Mesendoderm (in vitro differentiated cells): ENCODE data around the gene R3HDM1.

ENCODE experiments used
- DNase-seq: peaks from one replicate; pipeline ENCODE4 v3.0.0; 2013
- H2AK5ac ChIP-seq: 2 replicates; pipeline ENCODE4 v1.6.1; 2013; ENCODE audit warnings: low read length, inconsistent platforms
- H2BK120ac ChIP-seq: 2 replicates; pipeline ENCODE4 v1.6.1; 2013; ENCODE audit warnings: low read depth, mild to moderate bottlenecking, low read length, moderate library complexity, mixed read lengths
- H2BK15ac ChIP-seq: replicated peaks from 2 replicates; pipeline ENCODE4 v1.6.1; 2013; ENCODE audit warnings: low read depth, mild to moderate bottlenecking, moderate library complexity
- H2BK5ac ChIP-seq: 2 replicates; pipeline ENCODE4 v1.6.1; 2013; ENCODE audit warnings: low read length, inconsistent platforms
- H3K18ac ChIP-seq: 2 replicates; pipeline ENCODE4 v1.6.1; 2013; ENCODE audit warnings: mild to moderate bottlenecking, low read length, mixed read lengths
- H3K23ac ChIP-seq: one replicate; pipeline ENCODE4 v1.6.1; 2013; ENCODE audit warnings: low read length
- H3K27ac ChIP-seq: 2 replicates; pipeline ENCODE4 v1.5.1; 2013; ENCODE audit warnings: low read depth, mild to moderate bottlenecking, inconsistent platforms, low read length, moderate library complexity
- H3K27me3 ChIP-seq: 2 replicates; pipeline ENCODE4 v1.6.1; 2013; ENCODE audit warnings: low read length, control low read depth, mild to moderate bottlenecking, inconsistent platforms; ENCODE audit not compliant: insufficient read depth, poor library complexity
- H3K36me3 ChIP-seq: 2 replicates; pipeline ENCODE4 v1.6.1; 2013; ENCODE audit warnings: low read length, inconsistent platforms; ENCODE audit not compliant: control insufficient read depth, insufficient read depth
- H3K4ac ChIP-seq: one replicate; pipeline ENCODE4 v1.6.1; 2013; ENCODE audit warnings: low read depth, mild to moderate bottlenecking, low read length, moderate library complexity
- H3K4me1 ChIP-seq: 2 replicates; pipeline ENCODE4 v1.6.1; 2013; ENCODE audit warnings: low read depth, low read length, inconsistent platforms; ENCODE audit not compliant: control insufficient read depth
- H3K4me2 ChIP-seq: 2 replicates; pipeline ENCODE4 v1.6.1; 2013; ENCODE audit warnings: low read length
- H3K4me3 ChIP-seq: 2 replicates; pipeline ENCODE4 v1.5.1; 2013; ENCODE audit warnings: mild to moderate bottlenecking, low read length
- H3K56ac ChIP-seq: one replicate; pipeline ENCODE4 v1.6.1; 2013; ENCODE audit warnings: low read length
- H3K79me1 ChIP-seq: 2 replicates; pipeline ENCODE4 v1.6.1; 2013; ENCODE audit warnings: low read length, inconsistent platforms
- H3K79me2 ChIP-seq: 2 replicates; pipeline ENCODE4 v1.6.1; 2013; ENCODE audit warnings: mild to moderate bottlenecking, low read length; ENCODE audit not compliant: control insufficient read depth, insufficient read depth
- H3K9ac ChIP-seq: 2 replicates; pipeline ENCODE4 v1.6.1; 2013; ENCODE audit warnings: low read length, inconsistent platforms
- H4K5ac ChIP-seq: one replicate; pipeline ENCODE4 v1.6.1; 2013; ENCODE audit warnings: low read length
- H4K8ac ChIP-seq: one replicate; pipeline ENCODE4 v1.6.1; 2013; ENCODE audit warnings: low read depth, mild to moderate bottlenecking, control low read depth, low read length, moderate library complexity
- WGBS: extraction: QIAGEN DNeasy Blood & Tissue Kit; methylation state at CpG from one replicate; pipeline ENCODE4 v1.1.7; 2013; ENCODE audit warnings: low lambda C conversion rate, missing lambda C conversion rate; ENCODE audit not compliant: insufficient coverage; ENCODE audit errors: extremely low coverage; 5-methylcytosine and 5-hydroxymethylcytosine counted together

R3HDM1 gene

GRCh38 chr2:135676031-135676430 lies 144.7 kb downstream of the R3HDM1 start:
- Histone ChIP-seq H3K18ac (no peak overlapping the region), H3K4me1 (no peaks in the 10 kb centered on the region), H2AK5ac (no peak overlapping the region), H3K4me2 (no peak overlapping the region), H3K79me2 (no peaks in the 10 kb centered on the region), H4K5ac (no peak overlapping the region), H2BK120ac (no peak overlapping the region), H3K4ac (no peak overlapping the region), H3K23ac (no peak overlapping the region), H2BK5ac (no peak overlapping the region), H3K4me3 (no peak overlapping the region), H3K36me3 (peaks cover 2% of the 10 kb centered on the region), H3K27ac (no peak overlapping the region), H3K79me1 (no peaks in the 10 kb centered on the region), H4K8ac (no peak overlapping the region), H3K56ac (no peak overlapping the region), H3K27me3 (no peaks in the 10 kb centered on the region), H3K9ac (no peak overlapping the region), H2BK15ac (no peak overlapping the region)
- no peak for DNase-seq
- WGBS, result no CpG with 5 or more reads among the region's 3 CpGs

- no peaks in the 10 kb centered on the region for H3K27me3 ChIP-seq
- no peak overlapping the region for H3K4ac ChIP-seq
- H4K5ac ChIP-seq, result no peak overlapping the region
- H3K23ac ChIP-seq, result no peak overlapping the region
- H3K79me1 ChIP-seq, result no peaks in the 10 kb centered on the region
- H3K4me3 ChIP-seq, result no peak overlapping the region
- DNase-seq, result no peak
- H2BK120ac ChIP-seq, result no peak overlapping the region
- H4K8ac ChIP-seq, result no peak overlapping the region
- H3K27ac ChIP-seq, result no peak overlapping the region
- H3K36me3 ChIP-seq, result peaks cover 2% of the 10 kb centered on the region
- H3K18ac ChIP-seq, result no peak overlapping the region
- H3K9ac ChIP-seq, result no peak overlapping the region
- no peak overlapping the region for H2AK5ac ChIP-seq
- H3K56ac ChIP-seq, result no peak overlapping the region
- H2BK15ac ChIP-seq, result no peak overlapping the region
- H3K4me1 ChIP-seq, result no peaks in the 10 kb centered on the region
- H3K4me2 ChIP-seq, result no peak overlapping the region
- no CpG with 5 or more reads among the region's 2 CpGs for WGBS
- no peak overlapping the region for H2BK5ac ChIP-seq
- no peaks in the 10 kb centered on the region for H3K79me2 ChIP-seq
These were observed 147.8 kb downstream of the R3HDM1 start for GRCh38 chr2:135679125-135679524.

DNA sequence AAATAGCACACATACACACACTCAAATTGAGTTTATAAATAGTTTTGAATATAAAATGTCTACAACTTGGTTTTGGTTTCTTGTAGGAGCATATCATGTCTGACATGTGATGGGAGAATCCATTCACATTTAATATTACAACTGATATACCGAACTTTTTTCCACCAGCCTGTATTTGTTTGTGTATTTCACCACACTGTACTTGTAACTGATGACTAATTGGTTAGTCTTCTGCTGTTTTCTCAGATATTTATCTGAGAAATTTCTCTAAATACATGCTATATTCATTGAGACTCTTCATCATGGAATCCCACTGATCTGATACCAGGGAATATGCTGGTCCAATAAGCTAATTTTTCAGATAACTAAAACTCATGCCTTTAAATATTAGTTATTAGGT lies 154.1 kb downstream of the R3HDM1 start:
- H3K23ac ChIP-seq, result no peak overlapping the region
- no peak overlapping the region for H2BK5ac ChIP-seq
- peaks cover 1% of the 10 kb centered on the region for H3K36me3 ChIP-seq
- H3K4me3 ChIP-seq, result no peak overlapping the region
- H3K27ac ChIP-seq, result no peak overlapping the region
- WGBS, result no CpG with 5 or more reads among the region's 1 CpG
- H3K79me1 ChIP-seq, result no peaks in the 10 kb centered on the region
- H3K4me2 ChIP-seq, result no peak overlapping the region
- no peak overlapping the region for H4K8ac ChIP-seq
- H3K27me3 ChIP-seq, result no peaks in the 10 kb centered on the region
- no peak for DNase-seq
- H3K18ac ChIP-seq, result no peak overlapping the region
- no peak overlapping the region for H4K5ac ChIP-seq
- no peak overlapping the region for H3K56ac ChIP-seq
- H2BK15ac ChIP-seq, result no peak overlapping the region
- no peaks in the 10 kb centered on the region for H3K4me1 ChIP-seq
- H3K4ac ChIP-seq, result no peak overlapping the region
- H2AK5ac ChIP-seq, result no peak overlapping the region
- no peak overlapping the region for H3K9ac ChIP-seq
- H2BK120ac ChIP-seq, result no peak overlapping the region
- no peaks in the 10 kb centered on the region for H3K79me2 ChIP-seq

GRCh38 chr2:135688978-135689377 lies 157.7 kb downstream of the R3HDM1 start:
- Histone ChIP-seq H3K79me1 (no peaks in the 10 kb centered on the region), H3K4me2 (no peak overlapping the region), H3K9ac (no peak overlapping the region), H4K8ac (no peak overlapping the region), H2BK15ac (no peak overlapping the region), H3K18ac (no peak overlapping the region), H2AK5ac (no peak overlapping the region), H3K79me2 (no peaks in the 10 kb centered on the region), H3K4ac (no peak overlapping the region), H3K27me3 (no peaks in the 10 kb centered on the region), H2BK120ac (no peak overlapping the region), H3K23ac (no peak overlapping the region), H3K4me1 (no peaks in the 10 kb centered on the region), H4K5ac (no peak overlapping the region), H3K56ac (no peak overlapping the region), H3K27ac (no peak overlapping the region), H2BK5ac (no peak overlapping the region), H3K4me3 (no peak overlapping the region), H3K36me3 (peaks cover 1% of the 10 kb centered on the region)
- no peak for DNase-seq

DNA sequence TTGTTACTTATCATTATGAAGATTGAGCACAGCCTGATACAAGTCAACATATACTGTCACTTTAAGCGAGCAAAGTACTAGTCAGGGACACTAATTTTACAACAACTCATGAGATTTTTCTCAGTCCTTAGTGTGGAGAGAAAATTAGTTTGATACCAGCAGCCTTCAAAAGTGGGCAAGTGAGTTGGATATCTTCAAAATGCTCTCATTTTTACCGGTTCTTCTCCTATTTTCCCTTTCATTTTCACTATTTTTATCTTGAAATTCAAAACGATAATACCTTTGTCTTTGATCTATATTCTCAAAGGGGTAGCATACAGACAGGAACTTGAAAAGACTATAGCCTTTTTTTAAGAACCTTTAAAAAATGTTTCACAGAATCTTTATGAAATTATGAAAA lies 158.4 kb downstream of the R3HDM1 start:
- Histone ChIP-seq H3K79me1 (no peaks in the 10 kb centered on the region), H3K4ac (no peak overlapping the region), H2BK5ac (no peak overlapping the region), H3K27me3 (no peaks in the 10 kb centered on the region), H3K18ac (no peak overlapping the region), H2AK5ac (no peak overlapping the region), H3K23ac (no peak overlapping the region), H3K56ac (no peak overlapping the region), H2BK15ac (no peak overlapping the region), H3K4me1 (no peaks in the 10 kb centered on the region), H4K8ac (no peak overlapping the region), H3K9ac (no peak overlapping the region), H3K27ac (no peak overlapping the region), H3K4me2 (no peak overlapping the region), H2BK120ac (no peak overlapping the region), H3K36me3 (peaks cover 1% of the 10 kb centered on the region), H3K4me3 (no peak overlapping the region), H4K5ac (no peak overlapping the region), H3K79me2 (no peaks in the 10 kb centered on the region)
- DNase-seq, result no peak
- 100% methylated on average over 2 of the region's 3 CpGs for WGBS

- Histone ChIP-seq H3K56ac (no peak overlapping the region), H4K5ac (no peak overlapping the region), H3K79me1 (no peaks in the 10 kb centered on the region), H3K27ac (no peak overlapping the region), H2AK5ac (no peak overlapping the region), H3K18ac (no peak overlapping the region), H3K4me2 (no peak overlapping the region), H4K8ac (no peak overlapping the region), H3K9ac (no peak overlapping the region), H3K23ac (no peak overlapping the region), H3K4me1 (no peaks in the 10 kb centered on the region), H2BK120ac (no peak overlapping the region), H3K4ac (no peak overlapping the region), H3K27me3 (no peaks in the 10 kb centered on the region), H3K4me3 (no peak overlapping the region), H2BK15ac (no peak overlapping the region), H3K79me2 (no peaks in the 10 kb centered on the region), H2BK5ac (no peak overlapping the region), H3K36me3 (no peaks in the 10 kb centered on the region)
- no peak for DNase-seq
- WGBS, result no CpG with 5 or more reads among the region's 2 CpGs
These were observed 163.4 kb downstream of the R3HDM1 start for GRCh38 chr2:135694711-135695110.
